H1 (cell line): ENCODE results near the gene ENPP1. TPM values are rescaled to one million over a fixed set of nuclear protein-coding genes. Genes with fewer than 3 reads are reported as not detected.

ENCODE experiments used
- CTCF ChIA-PET: fragments of 300-600 bp; sonication (Branson Sonifier 250); formaldehyde crosslinking; loops from one replicate; lab custom pipeline; 2021; ENCODE audit not compliant: partially characterized antibody; lab: Charles Lee
- POLR2A ChIA-PET: fragments of 300-600 bp; sonication (Branson Sonifier 250); formaldehyde crosslinking; loops from one replicate; lab custom pipeline; 2021; ENCODE audit warnings: inconsistent platforms; ENCODE audit not compliant: partially characterized antibody; lab: Charles Lee
- DNase-seq, 2 experiments: peaks; one replicate each; pipeline versions ENCODE4 v3.0.0 to v3.0.0-alpha.2; 2010 to 2022; ENCODE audit warnings: low spot score in 2 of 2, low read depth in 1 of 2, mixed read lengths in 1 of 2
- FAIRE-seq: peaks from 2 replicates; lab custom pipeline; 2011; peaks lifted over from hg19 to GRCh38; lab: Jason Lieb, UNC
- H2AFZ ChIP-seq: 2 replicates; pipeline ENCODE4 v1.8.1; 2012; ENCODE audit warnings: low read length, inconsistent platforms
- H2AK5ac ChIP-seq: 2 replicates; pipeline ENCODE4 v1.6.1; 2013; ENCODE audit warnings: low read depth, low read length
- H2BK120ac ChIP-seq: replicated peaks from 2 replicates; pipeline ENCODE3; 2013; ENCODE audit warnings: low read depth, low read length, inconsistent platforms
- H2BK12ac ChIP-seq: 2 replicates; pipeline ENCODE4 v1.6.1; 2013; ENCODE audit warnings: low read depth, low read length
- H2BK15ac ChIP-seq: 2 replicates; pipeline ENCODE4 v1.6.1; 2013; ENCODE audit warnings: low read length
- H2BK20ac ChIP-seq: 2 replicates; pipeline ENCODE4 v1.6.1; 2013; ENCODE audit warnings: low read length
- H2BK5ac ChIP-seq: 2 replicates; pipeline ENCODE4 v1.6.1; 2013; ENCODE audit warnings: low read depth, low read length
- H3K14ac ChIP-seq: 2 replicates; pipeline ENCODE4 v1.6.1; 2013; ENCODE audit warnings: inconsistent platforms; ENCODE audit not compliant: insufficient read length
- H3K18ac ChIP-seq: 2 replicates; pipeline ENCODE4 v1.6.1; 2013; ENCODE audit warnings: low read length; ENCODE audit errors: extremely low read depth
- H3K23ac ChIP-seq: 2 replicates; pipeline ENCODE4 v1.6.1; 2013; ENCODE audit warnings: inconsistent platforms; ENCODE audit not compliant: insufficient read length
- H3K23me2 ChIP-seq: 2 replicates; pipeline ENCODE4 v1.6.1; 2013; ENCODE audit warnings: low read depth, low read length
- H3K27ac ChIP-seq: 2 replicates; pipeline ENCODE4 v1.6.1; 2011; ENCODE audit warnings: low read depth, low read length, inconsistent platforms
- H3K27me3 ChIP-seq, 4 experiments: replicated peaks in 1 of 4; 1 replicate in 1 of 4; 2 replicates in 3 of 4; pipeline versions ENCODE4 v1.6.1 to v1.8.1; 2011 to 2013; ENCODE audit warnings: low read length in 3 of 4, mild to moderate bottlenecking in 3 of 4, inconsistent platforms in 2 of 4, mixed read lengths in 2 of 4, moderate library complexity in 1 of 4; ENCODE audit not compliant: control insufficient read depth in 3 of 4, insufficient read depth in 3 of 4; ENCODE audit errors: extremely low read depth in 1 of 4
- H3K36me3 ChIP-seq, 4 experiments: 2 replicates each; pipeline versions ENCODE4 v1.6.1 to v1.8.1; 2011 to 2013; ENCODE audit warnings: mild to moderate bottlenecking in 4 of 4, low read length in 3 of 4, moderate library complexity in 2 of 4, control low read depth in 1 of 4, inconsistent platforms in 1 of 4; ENCODE audit not compliant: insufficient read depth in 4 of 4, control insufficient read depth in 2 of 4
- H3K4ac ChIP-seq: replicated peaks from 2 replicates; pipeline ENCODE3; 2013; ENCODE audit warnings: low read length, low read depth, mixed read lengths, inconsistent platforms; ENCODE audit not compliant: insufficient read length
- H3K4me1 ChIP-seq, 4 experiments: replicated peaks in 1 of 4; 1 replicate in 1 of 4; 2 replicates in 3 of 4; pipeline versions ENCODE4 v1.6.1 to v1.8.1; 2011 to 2013; ENCODE audit warnings: low read length in 3 of 4, inconsistent platforms in 2 of 4, mixed read lengths in 1 of 4; ENCODE audit not compliant: insufficient read depth in 4 of 4, control insufficient read depth in 3 of 4
- H3K4me2 ChIP-seq, 2 experiments: 2 replicates each; pipeline versions ENCODE4 v1.6.1 to v1.8.1; 2011 to 2013; ENCODE audit warnings: low read depth in 2 of 2, low read length in 2 of 2, control low read depth in 1 of 2, inconsistent platforms in 1 of 2, mild to moderate bottlenecking in 1 of 2; ENCODE audit not compliant: insufficient read depth in 1 of 2
- H3K4me3 ChIP-seq, 4 experiments: fragments of 200-600, 300-600 bp in 1 of 4; sonication (generic), shearing (Covaris generic), sonication (Bioruptor Twin) in 1 of 4; 2 replicates each; pipeline versions ENCODE4 v1.5.1 to v1.8.1; 2011 to 2016; ENCODE audit warnings: low read length in 4 of 4, low read depth in 3 of 4, control low read depth in 2 of 4, inconsistent platforms in 2 of 4, mild to moderate bottlenecking in 2 of 4, mixed read lengths in 1 of 4, moderate library complexity in 1 of 4; ENCODE audit not compliant: insufficient read depth in 2 of 4; ENCODE audit errors: extremely low read depth in 1 of 4
- H3K56ac ChIP-seq: replicated peaks from 2 replicates; pipeline ENCODE3; 2013; ENCODE audit warnings: low read depth, mild to moderate bottlenecking, mixed read lengths, low read length, inconsistent platforms; ENCODE audit not compliant: insufficient read length
- H3K79me1 ChIP-seq: 2 replicates; pipeline ENCODE4 v1.6.1; 2013; ENCODE audit warnings: low read depth, low read length, control low read depth
- H3K79me2 ChIP-seq, 2 experiments: 2 replicates each; pipeline versions ENCODE4 v1.6.1 to v1.8.1; 2012 to 2013; ENCODE audit warnings: low read length in 2 of 2, mild to moderate bottlenecking in 2 of 2, inconsistent platforms in 1 of 2; ENCODE audit not compliant: insufficient read depth in 2 of 2, control insufficient read depth in 1 of 2
- H3K9ac ChIP-seq, 4 experiments: replicated peaks in 1 of 4; 1 replicate in 1 of 4; 2 replicates in 3 of 4; pipeline versions ENCODE4 v1.6.1 to v1.8.1; 2011 to 2013; ENCODE audit warnings: low read depth in 3 of 4, low read length in 3 of 4, control low read depth in 2 of 4, mild to moderate bottlenecking in 2 of 4, moderate library complexity in 2 of 4, inconsistent platforms in 1 of 4; ENCODE audit errors: extremely low read depth in 1 of 4
- H3K9me3 ChIP-seq, 2 experiments: 2 replicates each; pipeline versions ENCODE4 v1.6.1 to v1.8.1; 2012 to 2013; ENCODE audit warnings: mild to moderate bottlenecking in 2 of 2, moderate library complexity in 2 of 2, control low read depth in 1 of 2, inconsistent platforms in 1 of 2, low read depth in 1 of 2, low read length in 1 of 2, mixed read lengths in 1 of 2; ENCODE audit not compliant: insufficient read depth in 2 of 2
- H4K20me1 ChIP-seq, 2 experiments: replicated peaks in 1 of 2; 2 replicates each; pipeline versions ENCODE3 to v1.8.1; 2011 to 2013; ENCODE audit warnings: inconsistent platforms in 2 of 2, low read length in 2 of 2, mild to moderate bottlenecking in 1 of 2; ENCODE audit not compliant: insufficient read depth in 2 of 2, control insufficient read depth in 1 of 2
- H4K5ac ChIP-seq: 2 replicates; pipeline ENCODE4 v1.6.1; 2013; ENCODE audit warnings: low read length, low read depth, mixed read lengths, inconsistent platforms; ENCODE audit not compliant: insufficient read length
- H4K8ac ChIP-seq: 2 replicates; pipeline ENCODE4 v1.8.0; 2013; ENCODE audit warnings: mild to moderate bottlenecking, moderate library complexity, low read length, inconsistent platforms; ENCODE audit not compliant: insufficient read depth; ENCODE audit errors: extremely low read depth
- H4K91ac ChIP-seq: replicated peaks from 2 replicates; pipeline ENCODE3; 2013; ENCODE audit warnings: low read length, mixed read lengths, inconsistent platforms; ENCODE audit not compliant: insufficient read length
- BACH1 ChIP-seq: IDR thresholded peaks from 2 replicates; pipeline ENCODE4 v1.6.1; 2012; ENCODE audit warnings: low read length, improper control_type of control experiment
- BCL11A ChIP-seq, 2 experiments: IDR thresholded peaks; one replicate each; pipeline ENCODE4 v1.6.1; 2011; ENCODE audit warnings: low read depth in 2 of 2, low read length in 2 of 2, mild to moderate bottlenecking in 2 of 2
- BRCA1 ChIP-seq: IDR thresholded peaks from 2 replicates; pipeline ENCODE4 v1.6.1; 2012; ENCODE audit warnings: low read depth, low read length, improper control_type of control experiment
- CEBPB ChIP-seq: IDR thresholded peaks from 2 replicates; pipeline ENCODE4 v1.6.1; 2012; ENCODE audit warnings: low read depth, low read length
- CTBP2 ChIP-seq: IDR thresholded peaks from 2 replicates; pipeline ENCODE4 v1.7.0; 2011; ENCODE audit warnings: borderline replicate concordance, mild to moderate bottlenecking, moderate library complexity, mixed read lengths, low read length; ENCODE audit not compliant: insufficient read depth, insufficient read length
- EGR1 ChIP-seq: IDR thresholded peaks from 2 replicates; pipeline ENCODE4 v1.6.1; 2011; ENCODE audit warnings: low read depth, low read length, borderline replicate concordance
- GTF2F1 ChIP-seq: IDR thresholded peaks from 2 replicates; pipeline ENCODE4 v1.6.1; 2012; ENCODE audit warnings: low read depth, low read length, improper control_type of control experiment, borderline replicate concordance
- NANOG ChIP-seq: IDR thresholded peaks from 2 replicates; pipeline ENCODE4 v1.6.1; 2011; ENCODE audit warnings: low read length, low read depth, mild to moderate bottlenecking, inconsistent platforms; ENCODE audit not compliant: insufficient read depth, poor library complexity, severe bottlenecking
- NRF1 ChIP-seq: IDR thresholded peaks from 2 replicates; pipeline ENCODE4 v1.6.1; 2011; ENCODE audit warnings: mild to moderate bottlenecking, low read depth, low read length, improper control_type of control experiment
- POU5F1 ChIP-seq: IDR thresholded peaks from 2 replicates; pipeline ENCODE4 v1.6.1; 2011; ENCODE audit warnings: low read depth, mild to moderate bottlenecking, low read length, moderate library complexity
- SAP30 ChIP-seq: fragments of 300-600 bp; sonication (generic); IDR thresholded peaks from 2 replicates; pipeline ENCODE4 v1.7.1; 2012; ENCODE audit warnings: low read length, moderate library complexity, mild to moderate bottlenecking, inconsistent platforms; ENCODE audit not compliant: insufficient read depth, insufficient replicate concordance
- SIRT6 ChIP-seq: IDR thresholded peaks from one replicate; pipeline ENCODE4 v1.7.1; 2012; ENCODE audit warnings: low read length, inconsistent platforms
- SIX5 ChIP-seq: IDR thresholded peaks from 2 replicates; pipeline ENCODE4 v1.6.1; 2011; ENCODE audit warnings: mild to moderate bottlenecking, low read depth, low read length
- SP4 ChIP-seq: IDR thresholded peaks from 2 replicates; pipeline ENCODE4 v1.6.1; 2012; ENCODE audit warnings: low read length, inconsistent platforms
- WGBS, 2 experiments: shearing (Covaris generic) in 1 of 2; methylation state at CpG; one replicate each; pipeline versions ENCODE4 v1.1.6 to v1.1.7; 2013 to 2015; ENCODE audit warnings: low lambda C conversion rate in 2 of 2, mixed read lengths in 2 of 2, inconsistent platforms in 1 of 2, low coverage in 1 of 2, missing lambda C conversion rate in 1 of 2; ENCODE audit not compliant: insufficient replicate concordance in 2 of 2, insufficient coverage in 1 of 2, insufficient read length in 1 of 2; ENCODE audit errors: extremely low coverage in 1 of 2, missing lambda C conversion rate in 1 of 2; 5-methylcytosine and 5-hydroxymethylcytosine counted together
- polyA plus RNA-seq, 7 experiments: library from polyadenylated mRNA; depleted of rRNA in 3 of 7; stranded (reverse) in 5 of 7; unstranded in 2 of 7; fragments of >200 nt in 5 of 7; fragments of 200-250 nt in 2 of 7; gene quantifications; 1 replicate in 5 of 7; 2 replicates in 1 of 7; 4 replicates in 1 of 7; pipeline versions ENCODE4 v1.2.1 to v1.2.3, GENCODE V29; 2011 to 2013; ENCODE audit warnings: missing spikeins in 2 of 7, mixed read lengths in 2 of 7
- total RNA-seq: library from RNA; stranded (reverse); fragmentation: NEBNext Ultra II Directional; extraction: Animal tissue kit (Norgen Biotek cat#: 25700); gene quantifications from 2 replicates; pipeline ENCODE4 v1.2.1, GENCODE V29; 2021

ENPP1 gene
- total and polyA plus RNA-seq, 2 of the 8 experiments (the other 6 are each of a cell fraction or from before 2014, with no cell fraction given) = 10.1 to 39.1 TPM

DNA sequence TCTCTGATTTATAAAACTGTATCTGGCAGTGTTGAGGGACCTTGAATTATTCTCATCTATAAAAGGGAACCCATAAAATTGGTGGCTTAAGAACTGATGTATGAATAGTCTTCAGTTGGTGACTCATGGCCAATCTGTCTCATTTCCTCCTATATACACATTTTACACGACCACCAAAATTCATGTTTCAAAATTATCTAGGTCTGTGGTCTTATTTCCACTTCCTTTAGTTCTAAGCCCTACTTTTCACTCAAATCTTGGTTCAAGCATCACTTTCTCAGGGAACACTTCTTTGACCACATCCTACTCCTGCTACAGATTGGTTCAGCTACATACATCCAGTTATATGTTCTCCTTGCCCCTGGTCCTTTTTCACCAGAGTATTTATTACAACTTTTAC is 18.6 kb upstream of the ENPP1 start:
- H3K27ac ChIP-seq = no peak overlapping the region
- H3K14ac ChIP-seq = no peak overlapping the region
- no peak overlapping the region for H3K4me3 ChIP-seq
- FAIRE-seq = no peak
- DNase-seq = no peak
- no peak overlapping the region for H3K4me2 ChIP-seq
- 77% methylated on average over 1 of the region's 1 CpG; no CpG with 5 or more reads in 1 of the 2 experiments for WGBS, 2 experiments
- H3K23me2 ChIP-seq = no peaks in the 10 kb centered on the region
- H3K79me2 ChIP-seq = no peaks in the 10 kb centered on the region
- no peak overlapping the region for H4K8ac ChIP-seq
- H2BK20ac ChIP-seq = no peak overlapping the region
- H3K56ac ChIP-seq = no peak overlapping the region
- H2AFZ ChIP-seq = no peak overlapping the region
- H3K9me3 ChIP-seq = no peaks in the 10 kb centered on the region
- H2BK12ac ChIP-seq = no peak overlapping the region
- 0 out of 7 replicates have a peak, but pooled peaks cover 0 to 2% (median 0%) of the 10 kb centered on the region in 4 experiments for H3K4me1 ChIP-seq
- H4K5ac ChIP-seq = no peak overlapping the region
- H3K36me3 ChIP-seq = no peaks in the 10 kb centered on the region
- H3K4ac ChIP-seq = no peak overlapping the region
- H4K91ac ChIP-seq = no peak overlapping the region
- no peak overlapping the region for H2BK120ac ChIP-seq
- CTCF ChIA-PET = interaction anchor here (0.7 to 0.9 kb wide), 2 partner anchors 46 to 94 kb away, joined by 3 read pairs; no protein-coding TSS in a partner anchor
- POLR2A ChIA-PET = no interaction called here
- H3K23ac ChIP-seq = no peak overlapping the region
- no peak overlapping the region for H3K9ac ChIP-seq
- H3K18ac ChIP-seq = no peak overlapping the region
- no peak overlapping the region for H2AK5ac ChIP-seq
- H4K20me1 ChIP-seq = no peaks in the 10 kb centered on the region
- H3K27me3 ChIP-seq = no peaks in the 10 kb centered on the region
- H3K79me1 ChIP-seq = no peaks in the 10 kb centered on the region
- H2BK5ac ChIP-seq = no peak overlapping the region
- no peak for TF ChIP-seq EGR1
- TF ChIP-seq NRF1 = no peak
- no peak for TF ChIP-seq NANOG
- no peak for TF ChIP-seq CEBPB
- no peak for TF ChIP-seq BRCA1
- TF ChIP-seq BACH1 = no peak
- no peak for TF ChIP-seq GTF2F1
- TF ChIP-seq SIX5 = no peak
- TF ChIP-seq SP4 = no peak
- TF ChIP-seq SIRT6 = no peak
- no peak for TF ChIP-seq CTBP2
- no peak for TF ChIP-seq BCL11A (IDR thresholded peaks at IDR 0.05; ENCODE audit: low read depth in 2 of 2, low read length in 2 of 2)
- no peak for TF ChIP-seq POU5F1
- TF ChIP-seq SAP30 = no peak
- no peak overlapping the region for H2BK15ac ChIP-seq
